ENCODE results near the gene DNAH11. TPM values are rescaled to one million over a fixed set of nuclear protein-coding genes. Genes with fewer than 3 reads are reported as not detected.

Gene DNAH11
- total RNA-seq, 1 experiment from 2014 or later: 0.91 TPM

- Mint-ChIP-seq H3K4me3 (ENCODE audit: unreplicated experiment) (no peak overlapping the region), H3K4me1 (ENCODE audit: insufficient read depth, unreplicated experiment) (peaks cover 9% of the 10 kb centered on the region), H3K27ac (ENCODE audit: low read depth, unreplicated experiment) (no peak overlapping the region), H3K9me3 (ENCODE audit: unreplicated experiment) (no peaks in the 10 kb centered on the region), H3K36me3 (ENCODE audit: insufficient read depth, unreplicated experiment) (peaks cover 6% of the 10 kb centered on the region), H3K27me3 (ENCODE audit: insufficient read depth, unreplicated experiment) (no peaks in the 10 kb centered on the region)
- ChIA-PET CTCF (interaction anchor here (0.6 kb wide), 1 partner anchor 341 kb away, joined by 4 read pairs; no protein-coding TSS in a partner anchor), POLR2A (interaction anchor here (0.6 kb wide), 2 partner anchors 318 to 1119 kb away, joined by 3 read pairs; no protein-coding TSS in a partner anchor)
- BruUV-seq (replicated peaks): no TSS peak
- no peak for DNase-seq (ENCODE audit: unreplicated experiment)
- TF ChIP-seq CTCF (IDR thresholded peaks at IDR 0.05; ENCODE audit: unreplicated experiment): no peak
- intact Hi-C loops (cut with micrococcal nuclease): no loop called here
Measured at GRCh38 chr7:21948364-21948763, 405.5 kb downstream of the DNAH11 start.

GRCh38 chr7:21948887-21949540 is 406.2 kb downstream of the DNAH11 start:
- Mint-ChIP-seq H3K36me3 (ENCODE audit: insufficient read depth, unreplicated experiment) (peaks cover 6% of the 10 kb centered on the region), H3K27ac (ENCODE audit: low read depth, unreplicated experiment) (no peak overlapping the region), H3K27me3 (ENCODE audit: insufficient read depth, unreplicated experiment) (no peaks in the 10 kb centered on the region), H3K9me3 (ENCODE audit: unreplicated experiment) (no peaks in the 10 kb centered on the region), H3K4me1 (ENCODE audit: insufficient read depth, unreplicated experiment) (peaks cover 7% of the 10 kb centered on the region), H3K4me3 (ENCODE audit: unreplicated experiment) (no peak overlapping the region)
- intact Hi-C loops (cut with micrococcal nuclease): no loop called here
- ChIA-PET POLR2A (interaction anchor here (0.6 kb wide), 3 partner anchors 34 to 1120 kb away, joined by 3 to 4 read pairs (median 3); no protein-coding TSS in a partner anchor), CTCF (interaction anchor here (0.6 to 1.6 kb wide), 3 partner anchors 23 to 342 kb away, joined by 4 read pairs; no protein-coding TSS in a partner anchor)
- BruUV-seq (replicated peaks): no TSS peak
- no peak for TF ChIP-seq CTCF (IDR thresholded peaks at IDR 0.05; ENCODE audit: unreplicated experiment)
- DNase-seq (ENCODE audit: unreplicated experiment): no peak

Other genes starting within 250 kb of the DNAH11 start
- gene SP4, start 115.0 kb upstream of the DNAH11 start, total RNA-seq (2022): 4.4 and 6.5 TPM in 2 replicates

All from MCF 10A (cell line).